Endothelial cell of umbilical vein (primary cell): ENCODE data around the gene BABAM1.

Experiments
- EZH2 ChIP-seq: IDR thresholded peaks from 2 replicates; pipeline ENCODE4 v1.6.1; 2012; ENCODE audit warnings: borderline replicate concordance, low read depth, mild to moderate bottlenecking, moderate library complexity, low read length, inconsistent platforms; ENCODE audit not compliant: severe bottlenecking
- JUN ChIP-seq: IDR thresholded peaks from 2 replicates; pipeline ENCODE4 v1.6.1; 2011; ENCODE audit warnings: borderline replicate concordance, low read depth; ENCODE audit not compliant: insufficient read length, insufficient read depth
- MYC ChIP-seq: IDR thresholded peaks from one replicate; pipeline ENCODE4 v1.6.1; 2011; ENCODE audit warnings: mild to moderate bottlenecking, low read depth, low read length
- POLR2A ChIP-seq: IDR thresholded peaks from 2 replicates; pipeline ENCODE4 v1.6.1; 2012; ENCODE audit warnings: low read depth, mild to moderate bottlenecking, control low read depth, low read length
- POLR2AphosphoS5 ChIP-seq: IDR thresholded peaks from 2 replicates; pipeline ENCODE4 v1.6.1; 2012; ENCODE audit warnings: low read depth, mild to moderate bottlenecking, control low read depth, low read length, moderate library complexity; ENCODE audit not compliant: insufficient read depth
- TF ChIP-seq, protein P1 (sequence below), 2 donors: IDR thresholded peaks; 1 replicate in 1 of 2; 2 replicates in 1 of 2; pipeline ENCODE4 v1.5.1; 2011; ENCODE audit warnings: low read length in 2 of 2, mild to moderate bottlenecking in 2 of 2, moderate library complexity in 2 of 2, control low read depth in 1 of 2, inconsistent platforms in 1 of 2, low read depth in 1 of 2; ENCODE audit not compliant: insufficient read depth in 1 of 2; ENCODE audit errors: extremely low read depth in 1 of 2
- TF ChIP-seq, protein P2 (sequence below): IDR thresholded peaks from 2 replicates; pipeline ENCODE4 v1.6.1; 2011; ENCODE audit not compliant: insufficient read depth, insufficient read length

DNA sequence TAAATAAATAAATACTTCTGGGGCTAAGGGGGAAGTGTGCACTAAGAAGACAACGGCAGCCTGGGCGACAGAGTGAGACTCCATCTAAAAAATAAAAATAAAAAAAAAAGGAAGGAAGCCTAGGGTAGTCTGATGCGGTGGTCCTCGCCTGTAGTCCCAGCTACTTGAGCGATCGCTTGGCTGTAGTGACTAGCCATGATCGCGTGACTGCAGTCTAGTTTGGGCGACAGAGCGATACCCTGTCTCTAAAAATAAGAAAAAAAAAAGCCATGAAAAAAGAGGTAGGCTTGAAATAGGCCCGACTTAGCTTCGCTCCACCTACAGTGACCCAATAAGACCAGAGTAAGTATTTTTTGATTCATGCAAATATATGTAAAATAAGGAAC, 661 bp upstream of the BABAM1 start:
- TF ChIP-seq EZH2 (no peak), MYC (no peak), POLR2A (no peak), POLR2AphosphoS5 (no peak), JUN (no peak)
- TF ChIP-seq, protein P1, sequence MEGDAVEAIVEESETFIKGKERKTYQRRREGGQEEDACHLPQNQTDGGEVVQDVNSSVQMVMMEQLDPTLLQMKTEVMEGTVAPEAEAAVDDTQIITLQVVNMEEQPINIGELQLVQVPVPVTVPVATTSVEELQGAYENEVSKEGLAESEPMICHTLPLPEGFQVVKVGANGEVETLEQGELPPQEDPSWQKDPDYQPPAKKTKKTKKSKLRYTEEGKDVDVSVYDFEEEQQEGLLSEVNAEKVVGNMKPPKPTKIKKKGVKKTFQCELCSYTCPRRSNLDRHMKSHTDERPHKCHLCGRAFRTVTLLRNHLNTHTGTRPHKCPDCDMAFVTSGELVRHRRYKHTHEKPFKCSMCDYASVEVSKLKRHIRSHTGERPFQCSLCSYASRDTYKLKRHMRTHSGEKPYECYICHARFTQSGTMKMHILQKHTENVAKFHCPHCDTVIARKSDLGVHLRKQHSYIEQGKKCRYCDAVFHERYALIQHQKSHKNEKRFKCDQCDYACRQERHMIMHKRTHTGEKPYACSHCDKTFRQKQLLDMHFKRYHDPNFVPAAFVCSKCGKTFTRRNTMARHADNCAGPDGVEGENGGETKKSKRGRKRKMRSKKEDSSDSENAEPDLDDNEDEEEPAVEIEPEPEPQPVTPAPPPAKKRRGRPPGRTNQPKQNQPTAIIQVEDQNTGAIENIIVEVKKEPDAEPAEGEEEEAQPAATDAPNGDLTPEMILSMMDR (IDR thresholded peaks at IDR 0.05; ENCODE audit: extremely low read depth in 1 of 2, insufficient read depth in 1 of 2, low read depth in 1 of 2, low read length in 2 of 2), result no peak
- TF ChIP-seq, protein P2, sequence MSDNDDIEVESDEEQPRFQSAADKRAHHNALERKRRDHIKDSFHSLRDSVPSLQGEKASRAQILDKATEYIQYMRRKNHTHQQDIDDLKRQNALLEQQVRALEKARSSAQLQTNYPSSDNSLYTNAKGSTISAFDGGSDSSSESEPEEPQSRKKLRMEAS, result no peak
